Neural cell (in vitro differentiated cells): ENCODE results near the gene MYBBP1A. TPM values are rescaled to one million over a fixed set of nuclear protein-coding genes. Genes with fewer than 3 reads are reported as not detected.

Experiments
- H2AFZ ChIP-seq: fragments of 200-600, 300-800 bp; sonication (generic), shearing (Covaris generic); 2 replicates; pipeline ENCODE4 v1.6.0; 2014; ENCODE audit warnings: low read depth, mild to moderate bottlenecking, antibody characterized with exemption, low read length, moderate library complexity
- H3F3A ChIP-seq: fragments of 200-600 bp; shearing (Covaris generic); 2 replicates; pipeline ENCODE4 v1.6.1; 2016; ENCODE audit warnings: mild to moderate bottlenecking, moderate library complexity, mixed read lengths, antibody characterized with exemption, low read length; ENCODE audit not compliant: insufficient read depth, poor library complexity, severe bottlenecking
- H3K27ac ChIP-seq: fragments of 200-600, 300-800 bp; sonication (generic), shearing (Covaris generic); 2 replicates; pipeline ENCODE4 v1.5.1; 2014; ENCODE audit warnings: mild to moderate bottlenecking, low read length, moderate library complexity
- H3K27me3 ChIP-seq: fragments of 300-800, 200-600 bp; sonication (generic), shearing (Covaris generic); 2 replicates; pipeline ENCODE4 v1.6.0; 2014; ENCODE audit warnings: mild to moderate bottlenecking, low read depth, low read length, moderate library complexity; ENCODE audit not compliant: insufficient read depth
- H3K36me3 ChIP-seq: fragments of 300-800, 200-600 bp; sonication (generic), shearing (Covaris generic); 2 replicates; pipeline ENCODE4 v1.5.1; 2014; ENCODE audit warnings: mild to moderate bottlenecking, antibody characterized with exemption, low read length, moderate library complexity; ENCODE audit not compliant: insufficient read depth
- H3K4me2 ChIP-seq: fragments of 300-800, 200-600 bp; sonication (generic), shearing (Covaris generic); 2 replicates; pipeline ENCODE4 v1.6.0; 2014; ENCODE audit warnings: mild to moderate bottlenecking, low read length
- H3K4me3 ChIP-seq: fragments of 300-800, 200-600 bp; sonication (generic), shearing (Covaris generic); 2 replicates; pipeline ENCODE4 v1.5.1; 2014; ENCODE audit warnings: mild to moderate bottlenecking, low read length, moderate library complexity
- H3K79me2 ChIP-seq: fragments of 200-600 bp; shearing (Covaris generic); replicated peaks from 2 replicates; pipeline ENCODE4 v1.6.0; 2014; ENCODE audit warnings: mild to moderate bottlenecking, low read length, moderate library complexity; ENCODE audit not compliant: insufficient read depth
- H3K9ac ChIP-seq: fragments of 300-800, 200-600 bp; sonication (generic), shearing (Covaris generic); 2 replicates; pipeline ENCODE4 v1.6.1; 2016; ENCODE audit warnings: mild to moderate bottlenecking, low read length, mixed read lengths
- H3K9me2 ChIP-seq: fragments of 200-600 bp; shearing (Covaris generic); 2 replicates; pipeline ENCODE4 v1.6.1; 2016; ENCODE audit warnings: mild to moderate bottlenecking, low read length, mixed read lengths; ENCODE audit not compliant: insufficient read depth
- H3K9me3 ChIP-seq: fragments of 200-600, 300-800 bp; sonication (generic), shearing (Covaris generic); 2 replicates; pipeline ENCODE4 v1.6.1; 2016; ENCODE audit warnings: mild to moderate bottlenecking, mixed run types, low read length, moderate library complexity, mixed read lengths
- H4K20me1 ChIP-seq: fragments of 200-600 bp; shearing (Covaris generic); 2 replicates; pipeline ENCODE4 v1.6.1; 2016; ENCODE audit warnings: mild to moderate bottlenecking, mixed run types; ENCODE audit not compliant: insufficient read depth
- MXI1 ChIP-seq: fragments of 450-650 bp; conservative IDR thresholded peaks from 2 replicates; pipeline ENCODE4 v1.6.1; 2014; ENCODE audit warnings: antibody characterized with exemption, mild to moderate bottlenecking; ENCODE audit not compliant: poor library complexity, severe bottlenecking
- POLR2AphosphoS5 ChIP-seq: IDR thresholded peaks from 2 replicates; pipeline ENCODE4 v1.6.1; 2012
- RAD21 ChIP-seq: fragments of 450-650 bp; conservative IDR thresholded peaks from 2 replicates; pipeline ENCODE4 v1.6.1; 2014; ENCODE audit warnings: antibody characterized with exemption, mild to moderate bottlenecking, moderate library complexity
- SMC3 ChIP-seq: fragments of 450-650 bp; conservative IDR thresholded peaks from 2 replicates; pipeline ENCODE4 v1.6.1; 2014; ENCODE audit warnings: antibody characterized with exemption, mild to moderate bottlenecking, moderate library complexity; ENCODE audit not compliant: poor library complexity
- TAF1 ChIP-seq: IDR thresholded peaks from 2 replicates; pipeline ENCODE4 v1.6.1; 2012; ENCODE audit warnings: low read depth
- polyA plus RNA-seq: library from polyadenylated mRNA; depleted of rRNA; stranded (reverse); fragments of >200 nt; gene quantifications from 2 replicates; pipeline ENCODE4 v1.2.3, GENCODE V29; 2014
- TF ChIP-seq, protein P1 (sequence below): IDR thresholded peaks from 2 replicates; pipeline ENCODE4 v1.6.1; 2012; ENCODE audit warnings: borderline replicate concordance
- TF ChIP-seq, protein P2 (sequence below): fragments of 450-650 bp; IDR thresholded peaks from 2 replicates; pipeline ENCODE4 v1.5.1; 2014; ENCODE audit warnings: antibody characterized with exemption, mild to moderate bottlenecking, moderate library complexity; ENCODE audit not compliant: poor library complexity, severe bottlenecking

Gene MYBBP1A
- polyA plus RNA-seq, 1 donor from 2014 or later, result 15.6 TPM

DNA sequence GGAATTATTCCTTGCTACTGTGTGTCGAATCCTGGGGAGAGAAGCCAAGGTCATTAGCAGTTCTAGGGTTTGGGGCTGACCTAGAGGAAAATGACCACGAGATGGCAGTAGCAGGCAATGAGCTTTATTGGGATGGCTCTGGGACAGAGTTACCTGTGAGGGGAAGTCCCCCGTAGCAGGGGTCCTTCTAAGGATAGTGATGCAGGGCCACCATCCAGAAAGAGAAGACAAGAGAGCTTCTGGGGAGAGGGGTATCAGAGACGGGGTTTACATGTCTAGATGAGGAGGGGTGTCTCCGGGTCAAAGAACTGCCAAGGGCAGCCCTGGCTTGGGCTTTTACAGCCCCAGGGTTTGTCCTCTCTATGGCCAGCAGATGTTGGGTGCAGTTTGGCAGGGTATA, 11.6 kb upstream of the MYBBP1A start (continued):
- TF ChIP-seq, protein P1, sequence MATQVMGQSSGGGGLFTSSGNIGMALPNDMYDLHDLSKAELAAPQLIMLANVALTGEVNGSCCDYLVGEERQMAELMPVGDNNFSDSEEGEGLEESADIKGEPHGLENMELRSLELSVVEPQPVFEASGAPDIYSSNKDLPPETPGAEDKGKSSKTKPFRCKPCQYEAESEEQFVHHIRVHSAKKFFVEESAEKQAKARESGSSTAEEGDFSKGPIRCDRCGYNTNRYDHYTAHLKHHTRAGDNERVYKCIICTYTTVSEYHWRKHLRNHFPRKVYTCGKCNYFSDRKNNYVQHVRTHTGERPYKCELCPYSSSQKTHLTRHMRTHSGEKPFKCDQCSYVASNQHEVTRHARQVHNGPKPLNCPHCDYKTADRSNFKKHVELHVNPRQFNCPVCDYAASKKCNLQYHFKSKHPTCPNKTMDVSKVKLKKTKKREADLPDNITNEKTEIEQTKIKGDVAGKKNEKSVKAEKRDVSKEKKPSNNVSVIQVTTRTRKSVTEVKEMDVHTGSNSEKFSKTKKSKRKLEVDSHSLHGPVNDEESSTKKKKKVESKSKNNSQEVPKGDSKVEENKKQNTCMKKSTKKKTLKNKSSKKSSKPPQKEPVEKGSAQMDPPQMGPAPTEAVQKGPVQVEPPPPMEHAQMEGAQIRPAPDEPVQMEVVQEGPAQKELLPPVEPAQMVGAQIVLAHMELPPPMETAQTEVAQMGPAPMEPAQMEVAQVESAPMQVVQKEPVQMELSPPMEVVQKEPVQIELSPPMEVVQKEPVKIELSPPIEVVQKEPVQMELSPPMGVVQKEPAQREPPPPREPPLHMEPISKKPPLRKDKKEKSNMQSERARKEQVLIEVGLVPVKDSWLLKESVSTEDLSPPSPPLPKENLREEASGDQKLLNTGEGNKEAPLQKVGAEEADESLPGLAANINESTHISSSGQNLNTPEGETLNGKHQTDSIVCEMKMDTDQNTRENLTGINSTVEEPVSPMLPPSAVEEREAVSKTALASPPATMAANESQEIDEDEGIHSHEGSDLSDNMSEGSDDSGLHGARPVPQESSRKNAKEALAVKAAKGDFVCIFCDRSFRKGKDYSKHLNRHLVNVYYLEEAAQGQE, result no peak
- TF ChIP-seq SMC3, result peak; percentile 71
- TF ChIP-seq POLR2AphosphoS5, result no peak

DNA sequence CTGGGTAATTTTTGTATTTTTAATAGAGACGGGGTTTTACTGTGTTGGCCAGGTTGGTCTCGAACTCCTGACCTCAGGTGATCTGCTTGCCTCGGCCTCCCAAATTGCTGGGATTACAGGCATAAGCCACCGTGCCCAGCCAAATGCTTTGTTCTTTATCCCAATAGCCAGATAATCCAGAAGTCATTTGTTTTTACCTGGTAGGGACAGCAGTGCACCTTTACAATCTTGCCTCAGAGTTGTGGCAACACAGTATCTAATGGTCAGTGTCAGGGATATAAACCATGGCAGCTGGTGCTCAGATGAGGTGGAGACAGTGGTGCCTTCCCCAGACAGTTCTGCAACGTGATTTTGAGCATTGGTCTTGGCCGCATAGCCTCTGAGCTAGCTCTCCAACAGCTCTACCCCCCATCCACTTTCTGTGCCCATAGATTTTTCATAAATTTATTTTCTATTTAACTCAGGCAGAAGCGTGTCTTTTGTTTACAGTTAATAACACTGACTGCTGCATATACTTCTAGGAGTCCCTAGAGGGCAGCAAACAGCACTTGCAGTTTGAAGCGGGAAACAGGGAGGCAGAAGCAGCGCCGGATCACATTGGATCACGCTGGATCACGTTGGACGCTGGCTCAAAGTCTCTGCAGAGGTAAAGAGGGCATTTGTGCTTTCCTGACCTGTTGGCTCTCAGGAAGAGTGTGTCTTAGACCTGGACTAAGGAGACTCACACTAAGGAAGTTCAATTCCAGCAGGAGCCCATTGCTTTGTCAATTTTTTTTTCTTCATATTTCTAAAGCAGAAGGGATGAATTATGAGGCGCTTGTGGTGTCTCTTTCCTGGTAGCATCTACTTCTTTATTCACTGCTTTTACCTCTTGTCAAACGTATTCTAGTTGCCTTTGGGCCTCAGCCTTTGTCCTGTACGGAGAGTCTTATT, 10.3 kb upstream of the MYBBP1A start:
- H3K9ac ChIP-seq, result peak overlapping the region; percentile 12

More for the DNA sequence above, 10.3 kb upstream of the MYBBP1A start:
- Histone ChIP-seq H3K4me2 (no peak overlapping the region), H3K27ac (peak overlapping the region; percentile 31), H3K9me2 (no peaks in the 10 kb centered on the region), H3K79me2 (no peaks in the 10 kb centered on the region), H2AFZ (peak overlapping the region; percentile 45), H3F3A (no peaks in the 10 kb centered on the region), H3K27me3 (no peaks in the 10 kb centered on the region), H3K9me3 (no peaks in the 10 kb centered on the region), H3K36me3 (no peaks in the 10 kb centered on the region), H4K20me1 (no peaks in the 10 kb centered on the region), H3K4me3 (no peak overlapping the region)
- TF ChIP-seq, protein P2, sequence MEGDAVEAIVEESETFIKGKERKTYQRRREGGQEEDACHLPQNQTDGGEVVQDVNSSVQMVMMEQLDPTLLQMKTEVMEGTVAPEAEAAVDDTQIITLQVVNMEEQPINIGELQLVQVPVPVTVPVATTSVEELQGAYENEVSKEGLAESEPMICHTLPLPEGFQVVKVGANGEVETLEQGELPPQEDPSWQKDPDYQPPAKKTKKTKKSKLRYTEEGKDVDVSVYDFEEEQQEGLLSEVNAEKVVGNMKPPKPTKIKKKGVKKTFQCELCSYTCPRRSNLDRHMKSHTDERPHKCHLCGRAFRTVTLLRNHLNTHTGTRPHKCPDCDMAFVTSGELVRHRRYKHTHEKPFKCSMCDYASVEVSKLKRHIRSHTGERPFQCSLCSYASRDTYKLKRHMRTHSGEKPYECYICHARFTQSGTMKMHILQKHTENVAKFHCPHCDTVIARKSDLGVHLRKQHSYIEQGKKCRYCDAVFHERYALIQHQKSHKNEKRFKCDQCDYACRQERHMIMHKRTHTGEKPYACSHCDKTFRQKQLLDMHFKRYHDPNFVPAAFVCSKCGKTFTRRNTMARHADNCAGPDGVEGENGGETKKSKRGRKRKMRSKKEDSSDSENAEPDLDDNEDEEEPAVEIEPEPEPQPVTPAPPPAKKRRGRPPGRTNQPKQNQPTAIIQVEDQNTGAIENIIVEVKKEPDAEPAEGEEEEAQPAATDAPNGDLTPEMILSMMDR, result peak; percentile 91
- TF ChIP-seq RAD21 (peak; percentile 66), MXI1 (peak; percentile 44), TAF1 (no peak), SMC3 (peak; percentile 67)
- TF ChIP-seq, protein P1, result no peak
